Stimulated activated CD4-positive, alpha-beta T cell treated with anti-CD3 and anti-CD28 coated beads, TNF-alpha, amount 100 ng/mL, for 4 hours (primary cell): ENCODE measurements around the gene TPM1.
"Not testable (repeated sequence)": the region's sequence is repeated elsewhere in the genome, so short reads cannot be mapped to it uniquely, and the experiment has no call there.

Experiments used
- DNase-seq, 3 experiments: peaks; one replicate each; pipeline ENCODE4 v3.0.0-alpha.2; 2020; ENCODE audit warnings: low read depth in 3 of 3

The TPM1 gene

GRCh38 chr15:63041974-63042876 is at the start of gene TPM1:
Gene TPM1, plus strand, starts transcription at chr15:63042747. Its CDS starts 83 bp downstream, at chr15:63042830.
- no peak for DNase-seq

GRCh38 chr15:62993066-62993465 is 49.5 kb upstream of the TPM1 start:
- no peak for DNase-seq

- DNase-seq, result not testable (repeated sequence)
Measured at GRCh38 chr15:62993632-62994031, 48.9 kb upstream of the TPM1 start.

DNA sequence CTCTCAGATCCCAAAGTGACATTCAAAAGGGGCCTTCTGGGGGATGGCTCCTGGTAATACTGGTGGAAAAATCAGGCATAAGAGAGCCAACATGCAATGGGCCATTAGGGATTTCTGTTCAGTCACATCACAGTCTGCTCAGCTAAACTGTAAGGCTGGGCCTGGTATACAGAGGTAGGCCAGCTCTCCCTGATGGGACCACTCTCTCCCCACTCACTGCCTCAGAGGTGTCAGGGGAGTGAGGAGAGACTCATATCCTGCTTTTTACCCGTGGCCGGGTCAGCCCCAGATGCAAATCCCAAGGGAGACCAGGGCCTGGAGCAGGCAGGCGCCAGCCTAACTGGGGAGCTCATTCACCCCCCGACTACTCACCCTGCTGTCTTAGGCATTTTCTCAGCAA is 48.1 kb upstream of the TPM1 start:
- DNase-seq, result no peak

GRCh38 chr15:62994975-62995681 is 47.4 kb upstream of the TPM1 start:
- DNase-seq, result no peak

GRCh38 chr15:62997441-62997840 is 45.1 kb upstream of the TPM1 start:
- no peak for DNase-seq

GRCh38 chr15:62998262-62998890 is 44.2 kb upstream of the TPM1 start:
- no peak for DNase-seq

- no peak for DNase-seq
Measured at GRCh38 chr15:62999178-62999577, 43.4 kb upstream of the TPM1 start.

- DNase-seq, result no peak
Measured at GRCh38 chr15:62999923-63000561, 42.5 kb upstream of the TPM1 start.

DNA sequence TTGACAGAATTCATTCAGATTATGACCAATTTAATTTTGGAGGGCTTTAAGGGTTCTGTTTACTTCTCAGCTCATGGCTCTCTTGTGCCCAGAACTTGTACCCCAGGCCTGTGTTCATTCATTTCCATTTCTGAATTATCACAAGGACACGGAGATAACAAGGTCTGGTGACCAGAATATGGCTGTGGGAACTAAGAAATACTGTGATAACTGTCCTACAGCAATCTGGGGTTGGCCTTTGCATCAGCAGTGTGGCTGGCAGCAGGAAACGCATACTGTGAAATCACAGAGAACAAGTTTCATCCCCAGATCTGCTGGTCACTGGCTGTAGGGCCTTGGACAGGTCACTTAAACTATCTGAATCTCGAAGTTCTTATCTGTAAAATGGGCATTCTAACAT is 41.8 kb upstream of the TPM1 start:
- no peak for DNase-seq

GRCh38 chr15:63004211-63004610 is 38.3 kb upstream of the TPM1 start:
- no peak for DNase-seq

- DNase-seq, result no peak
Measured at GRCh38 chr15:63006032-63006878, 36.3 kb upstream of the TPM1 start.

DNA sequence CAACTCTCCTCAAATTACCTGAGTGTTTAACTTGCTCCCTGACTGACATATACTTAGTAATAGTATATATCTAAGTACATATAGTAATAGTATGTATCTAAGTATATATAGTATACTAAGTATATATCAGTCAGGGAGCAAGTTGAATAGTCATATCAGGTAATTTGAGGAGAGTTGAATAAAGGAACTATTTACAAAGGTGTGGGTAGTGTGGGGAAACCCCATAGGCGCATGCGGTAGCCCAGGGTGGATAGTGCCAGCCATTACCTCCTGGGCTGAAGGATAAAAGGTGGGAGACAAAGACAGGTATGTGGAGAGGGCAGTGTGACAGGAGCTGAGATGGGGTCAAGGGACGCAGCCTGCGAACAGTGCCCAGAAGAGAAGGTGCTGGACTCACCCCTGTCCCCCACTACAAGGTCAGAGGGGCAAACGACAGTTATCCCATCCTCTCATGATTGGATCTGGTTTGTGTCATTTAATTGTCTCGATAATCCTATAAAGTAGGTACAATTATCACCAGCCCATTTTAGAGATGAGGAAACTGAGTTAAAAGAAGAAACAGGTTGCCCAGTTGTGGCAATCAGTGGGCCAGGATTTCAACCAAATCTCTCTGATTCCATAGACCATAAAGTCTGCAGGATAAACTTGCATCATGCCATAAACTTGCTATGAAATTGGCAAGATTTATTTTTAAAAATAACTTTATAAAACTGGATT is 34.1 kb upstream of the TPM1 start:
- no peak for DNase-seq

- no peak for DNase-seq
Measured at GRCh38 chr15:63010386-63010785, 32.2 kb upstream of the TPM1 start.

GRCh38 chr15:63010920-63011693 is 31.4 kb upstream of the TPM1 start:
- no peak for DNase-seq

- no peak for DNase-seq
Measured at GRCh38 chr15:63012444-63012843, 30.1 kb upstream of the TPM1 start.

DNA sequence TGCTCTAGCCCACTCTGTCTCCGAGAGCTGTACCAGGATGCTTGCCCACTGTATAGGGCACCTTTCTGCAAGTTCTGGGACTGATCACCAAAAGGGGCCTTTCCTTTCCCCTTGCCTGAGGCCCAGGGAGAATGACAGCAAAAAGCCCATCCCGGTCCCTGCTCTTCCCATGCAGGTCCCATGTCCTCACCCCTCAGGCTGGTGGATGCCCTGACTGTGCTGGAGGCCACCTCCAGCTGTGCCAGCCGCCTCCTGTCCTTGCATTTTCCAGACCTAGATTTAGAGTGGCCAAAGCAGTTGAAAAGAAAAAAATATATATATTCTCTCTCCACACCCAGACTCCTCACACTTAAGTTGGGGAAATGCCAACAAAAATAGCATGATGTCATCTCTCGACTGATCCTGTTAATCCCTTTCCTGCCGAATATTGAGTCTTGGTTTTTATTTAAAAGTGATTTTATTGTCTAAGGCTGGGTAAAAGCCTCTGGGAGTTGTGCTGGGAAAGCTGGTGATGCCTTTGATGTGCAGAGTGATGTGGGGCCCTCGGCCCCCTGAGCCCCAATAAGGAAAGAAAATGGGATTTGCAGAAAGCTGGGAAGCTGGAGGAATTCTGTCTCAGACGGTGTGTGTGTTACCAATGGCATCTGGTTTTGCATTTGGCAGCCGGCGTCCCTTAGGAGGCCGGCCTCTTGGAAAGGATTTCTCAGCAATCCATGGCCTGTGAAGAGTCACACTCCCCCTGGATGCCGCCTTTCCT is 29.3 kb upstream of the TPM1 start:
- DNase-seq, result no peak

GRCh38 chr15:63014578-63014977 is 28.0 kb upstream of the TPM1 start:
- DNase-seq, result no peak

DNA sequence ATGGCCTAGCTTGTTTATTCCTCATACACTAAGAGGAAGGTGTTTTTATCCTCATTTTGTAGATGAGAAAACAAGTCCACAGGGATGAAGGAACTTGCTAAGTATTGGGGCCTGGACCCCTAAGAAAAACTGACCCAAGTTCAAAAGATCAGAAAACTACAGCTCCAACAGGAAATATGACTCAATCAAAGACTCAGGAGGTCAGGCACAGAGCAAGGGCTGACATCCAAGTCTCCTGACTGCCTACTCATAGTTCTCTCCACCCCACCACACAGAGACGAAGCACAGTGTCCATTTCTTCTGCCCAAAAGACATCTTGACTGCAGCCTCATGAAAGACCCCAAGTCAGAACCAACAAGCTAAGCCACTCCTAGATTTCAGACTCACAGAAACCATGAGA is 26.9 kb upstream of the TPM1 start:
- no peak for DNase-seq
